Gastrocnemius medialis (tissue), 4 donors: ENCODE data around the gene CRTAC1.

Source experiments
- CTCF ChIP-seq, 5 experiments: fragments of 450-650 bp in 3 of 5; fragments of 200-600 bp in 2 of 5; sonication (generic) in 2 of 5; IDR thresholded peaks in 4 of 5; conservative IDR thresholded peaks in 1 of 5; 1 replicate in 4 of 5; 2 replicates in 1 of 5; pipeline ENCODE4 v1.5.1; 2016 to 2019; ENCODE audit warnings: antibody characterized with exemption in 5 of 5, mild to moderate bottlenecking in 3 of 5, moderate library complexity in 3 of 5
- POLR2A ChIP-seq, 2 donors: fragments of 450-650 bp; IDR thresholded peaks; one replicate each; pipeline ENCODE4 v1.6.1; 2017; ENCODE audit warnings: antibody characterized with exemption in 2 of 2, mild to moderate bottlenecking in 2 of 2, moderate library complexity in 2 of 2

GRCh38 chr10:97895084-97895483 lies 135.3 kb downstream of the CRTAC1 start:
- TF ChIP-seq CTCF (IDR thresholded peaks at IDR 0.05 in 4 of 5, conservative IDR thresholded peaks at IDR 0.05 in 1 of 5) (no peak), POLR2A (IDR thresholded peaks at IDR 0.05) (no peak)
